H1 (cell line): ENCODE measurements around the gene PTH1R. TPM values are rescaled to one million over a fixed set of nuclear protein-coding genes. Genes with fewer than 3 reads are reported as not detected.

Experiments
- ATF2 ChIP-seq: IDR thresholded peaks from 2 replicates; pipeline ENCODE4 v1.6.1; 2012; ENCODE audit warnings: low read length, inconsistent platforms
- RXRA ChIP-seq: IDR thresholded peaks from 2 replicates; pipeline ENCODE4 v1.6.1; 2011; ENCODE audit warnings: low read depth, mild to moderate bottlenecking, low read length, moderate library complexity; ENCODE audit not compliant: insufficient read depth
- polyA plus RNA-seq, 7 experiments: library from polyadenylated mRNA; depleted of rRNA in 3 of 7; stranded (reverse) in 5 of 7; unstranded in 2 of 7; fragments of >200 nt in 5 of 7; fragments of 200-250 nt in 2 of 7; gene quantifications; 1 replicate in 5 of 7; 2 replicates in 1 of 7; 4 replicates in 1 of 7; pipeline versions ENCODE4 v1.2.1 to v1.2.3, GENCODE V29; 2011 to 2013; ENCODE audit warnings: missing spikeins in 2 of 7, mixed read lengths in 2 of 7
- total RNA-seq: library from RNA; stranded (reverse); fragmentation: NEBNext Ultra II Directional; extraction: Animal tissue kit (Norgen Biotek cat#: 25700); gene quantifications from 2 replicates; pipeline ENCODE4 v1.2.1, GENCODE V29; 2021

Gene PTH1R
- total and polyA plus RNA-seq, 2 of the 8 experiments (the other 6 are each of a cell fraction or from before 2014, with no cell fraction given) = 0.57 to 1.5 TPM

GRCh38 chr3:46909535-46910161, 32.1 kb downstream of the PTH1R start (continued):
- TF ChIP-seq ATF2 = no peak
- no peak for TF ChIP-seq RXRA
